Measurements from ENCODE around the gene MARCHF3.
"Not testable (repeated sequence)": the region's sequence is repeated elsewhere in the genome, so short reads cannot be mapped to it uniquely, and the experiment has no call there.

GRCh38 chr5:126942908-126943307 is 87.5 kb downstream of the MARCHF3 start:
- not testable (repeated sequence) for TF ChIP-seq CTCF (conservative IDR thresholded peaks at IDR 0.05; ENCODE audit: low read length); EZH2phosphoT487 (IDR thresholded peaks at IDR 0.05; ENCODE audit: borderline replicate concordance)

All from Loucy (cell line).